ENCODE results near the gene TIGD4.
"Not testable (repeated sequence)": the region's sequence is repeated elsewhere in the genome, so short reads cannot be mapped to it uniquely, and the experiment has no call there.

TIGD4 gene

DNA sequence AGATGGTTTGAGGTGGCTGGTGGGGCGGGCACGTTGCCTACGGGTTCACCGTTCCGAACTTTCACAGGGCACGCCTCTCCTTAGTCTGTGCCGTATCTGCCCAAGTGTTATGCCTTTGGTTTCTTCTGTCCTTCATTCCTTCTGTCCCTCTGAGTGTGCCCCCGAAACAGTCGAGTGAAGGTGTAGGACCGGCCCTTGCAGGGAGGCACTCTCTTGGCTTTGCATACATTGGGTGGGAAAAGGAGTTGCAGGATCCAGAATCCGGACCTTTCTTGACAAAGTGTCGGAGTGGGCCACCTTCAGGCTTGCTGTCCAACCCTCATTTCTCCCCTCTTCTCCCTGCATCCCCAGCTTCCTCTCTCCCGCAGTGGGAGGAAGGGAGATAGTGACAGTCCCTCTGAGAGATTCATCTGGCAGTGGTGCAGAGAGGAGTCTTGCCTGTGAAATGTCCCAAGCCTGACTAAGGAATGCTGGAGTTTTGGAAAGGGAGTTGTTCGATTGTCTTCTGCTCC, 793 bp upstream of the TIGD4 start:
- DNase-seq = no peak

DNA sequence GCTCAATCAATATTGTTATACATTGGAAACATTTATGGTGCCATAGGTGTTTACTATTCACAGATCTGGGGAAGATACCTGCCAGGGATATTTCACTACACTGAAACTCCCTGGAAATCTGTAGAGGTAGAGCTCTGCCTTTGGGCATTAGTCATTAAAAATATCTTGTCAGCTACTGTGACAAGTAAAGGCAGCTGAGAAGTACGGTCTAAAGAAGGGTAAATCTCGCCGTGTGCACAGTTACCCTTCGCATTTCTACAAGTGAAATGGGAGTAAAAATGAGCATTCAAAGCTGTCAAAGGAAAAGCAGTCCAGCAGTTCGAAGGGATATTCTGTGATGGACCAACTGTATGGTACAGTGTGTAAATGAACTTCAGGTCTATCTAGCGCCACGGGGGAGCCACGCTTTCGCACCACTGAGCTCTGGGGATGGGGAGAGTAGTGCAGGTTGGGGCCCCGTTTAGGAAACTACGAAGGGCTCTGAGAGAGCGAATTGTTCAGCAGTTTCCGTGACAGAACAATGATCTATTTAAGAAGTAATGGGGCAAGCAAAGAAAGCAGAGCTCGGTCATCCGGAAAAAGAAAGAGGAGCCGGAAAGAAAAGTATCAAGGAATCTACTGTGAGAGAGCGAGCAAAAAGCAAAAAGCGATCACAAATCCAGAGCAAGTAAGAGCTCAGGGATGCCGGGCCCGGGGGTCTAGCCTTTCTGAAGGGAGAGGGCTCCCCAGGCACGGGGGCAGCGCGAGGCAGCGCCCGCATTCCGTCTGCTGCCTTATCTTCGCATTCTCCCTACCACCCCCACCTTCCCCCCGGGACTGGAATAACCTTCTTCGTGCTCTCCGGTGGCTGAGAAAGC, 646 bp downstream of the TIGD4 start:
- no peak for DNase-seq

DNA sequence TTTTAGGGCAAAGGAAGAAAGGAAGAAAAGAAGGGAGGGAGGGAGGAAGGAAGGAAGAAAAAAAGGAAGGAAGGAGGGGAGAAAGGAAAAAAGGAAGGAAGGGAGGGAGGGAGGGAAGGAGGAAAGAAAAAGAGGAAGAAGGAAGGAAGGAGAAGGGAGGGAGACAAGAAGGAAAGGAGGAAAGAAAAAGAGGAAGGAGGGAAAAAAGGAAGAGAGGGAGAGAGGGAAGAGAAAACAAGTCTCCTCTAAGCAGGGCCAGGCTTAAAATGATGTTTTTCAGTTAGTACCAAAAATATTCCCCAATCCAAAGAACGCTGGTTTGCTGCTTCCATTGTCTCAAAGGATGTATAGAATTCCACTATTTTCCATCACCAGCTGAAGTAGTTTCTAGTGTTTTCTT, 2.0 kb downstream of the TIGD4 start:
- DNase-seq = no peak

DNA sequence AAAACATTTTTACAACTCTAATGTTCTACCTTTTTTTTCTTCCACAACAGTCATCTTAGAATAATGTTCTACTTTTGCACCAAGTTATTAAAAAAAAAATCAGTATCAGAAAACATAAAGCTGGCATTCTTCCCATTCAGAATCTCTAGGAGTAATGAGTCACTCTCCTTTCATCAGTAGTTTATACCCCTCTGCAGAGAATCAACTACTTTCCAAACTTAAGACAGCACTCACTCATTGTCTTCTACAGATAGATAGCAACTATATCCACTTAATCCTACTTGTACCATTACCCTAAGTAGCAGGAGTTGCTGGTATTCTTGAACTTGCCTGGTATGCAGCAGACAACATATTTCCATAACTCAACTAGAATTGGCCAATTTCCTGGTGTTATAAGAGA, 3.2 kb downstream of the TIGD4 start:
- DNase-seq = no peak

DNA sequence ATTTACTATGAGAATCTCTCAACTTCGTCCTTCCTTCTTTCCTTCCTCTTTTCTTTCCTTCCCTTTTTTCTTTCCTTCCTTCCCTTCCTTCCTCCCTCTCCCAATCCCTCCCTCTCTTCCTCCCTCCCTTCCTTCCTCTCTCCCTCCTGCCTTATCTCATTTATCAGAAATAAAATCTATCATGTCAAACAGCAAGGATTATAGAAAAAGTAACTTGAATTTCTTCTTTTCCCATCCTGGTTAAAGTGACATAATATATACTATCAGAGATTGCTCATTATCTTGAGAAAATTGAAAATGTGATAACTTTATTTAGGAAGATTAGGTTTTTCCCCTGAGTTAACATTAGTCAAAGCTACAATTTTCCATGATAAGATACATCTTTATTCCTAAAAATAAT, 5.6 kb downstream of the TIGD4 start:
- no peak for DNase-seq

DNA sequence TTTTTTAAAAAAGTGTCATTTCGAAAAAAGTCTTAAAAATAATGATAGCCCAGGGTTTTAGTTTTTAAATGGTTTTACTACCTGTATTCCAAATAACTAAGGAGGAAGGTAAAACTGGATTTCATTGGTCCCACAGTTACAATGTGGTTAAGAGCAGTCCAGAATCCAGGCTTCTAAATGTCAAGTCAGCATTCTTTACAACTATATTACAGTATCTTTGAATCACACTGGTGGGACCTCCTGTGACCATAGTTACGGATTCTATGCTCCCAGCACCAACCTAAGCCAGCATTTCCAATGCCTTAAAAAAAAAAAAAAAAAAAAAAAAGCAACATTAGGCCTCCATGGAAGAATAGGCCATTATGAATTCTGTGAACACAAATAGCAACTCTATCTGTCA, 6.2 kb downstream of the TIGD4 start:
- DNase-seq = no peak

DNA sequence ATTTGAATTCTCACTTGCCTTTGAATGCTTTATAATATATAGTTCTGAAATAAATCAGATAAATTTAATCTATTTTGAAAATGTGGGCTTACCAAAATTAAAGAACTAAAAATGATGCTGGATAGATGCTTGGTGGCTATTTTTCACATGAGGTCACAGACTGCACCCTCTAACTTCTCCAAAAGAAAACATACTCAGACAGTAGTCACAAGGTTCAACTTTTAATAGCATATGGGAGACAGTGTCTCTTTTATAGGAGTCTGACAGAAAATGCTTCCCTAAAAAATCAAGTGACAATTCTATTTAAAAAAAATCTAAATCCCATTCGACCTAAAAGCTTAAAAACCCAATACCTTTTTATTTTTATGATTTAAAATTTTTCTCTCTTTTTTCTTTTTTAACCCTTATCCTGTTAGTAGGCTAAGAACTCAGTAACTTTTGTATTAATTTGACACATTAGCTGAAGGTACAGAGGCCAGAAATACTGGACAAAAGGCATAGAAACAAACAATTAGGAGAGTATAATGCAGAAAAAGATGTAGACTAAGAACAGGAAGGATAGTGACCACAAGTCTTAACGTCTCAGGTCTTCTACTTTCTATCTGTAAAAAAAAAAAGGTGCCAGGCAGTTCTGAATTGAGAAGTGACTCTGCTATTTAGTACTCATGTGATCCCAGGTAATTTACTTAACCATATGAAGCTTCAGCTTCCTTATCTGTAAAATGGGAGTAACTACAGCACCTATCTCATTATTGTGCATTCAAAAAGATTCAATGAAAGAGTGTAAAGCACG, 7.6 kb downstream of the TIGD4 start:
- DNase-seq = no peak

DNA sequence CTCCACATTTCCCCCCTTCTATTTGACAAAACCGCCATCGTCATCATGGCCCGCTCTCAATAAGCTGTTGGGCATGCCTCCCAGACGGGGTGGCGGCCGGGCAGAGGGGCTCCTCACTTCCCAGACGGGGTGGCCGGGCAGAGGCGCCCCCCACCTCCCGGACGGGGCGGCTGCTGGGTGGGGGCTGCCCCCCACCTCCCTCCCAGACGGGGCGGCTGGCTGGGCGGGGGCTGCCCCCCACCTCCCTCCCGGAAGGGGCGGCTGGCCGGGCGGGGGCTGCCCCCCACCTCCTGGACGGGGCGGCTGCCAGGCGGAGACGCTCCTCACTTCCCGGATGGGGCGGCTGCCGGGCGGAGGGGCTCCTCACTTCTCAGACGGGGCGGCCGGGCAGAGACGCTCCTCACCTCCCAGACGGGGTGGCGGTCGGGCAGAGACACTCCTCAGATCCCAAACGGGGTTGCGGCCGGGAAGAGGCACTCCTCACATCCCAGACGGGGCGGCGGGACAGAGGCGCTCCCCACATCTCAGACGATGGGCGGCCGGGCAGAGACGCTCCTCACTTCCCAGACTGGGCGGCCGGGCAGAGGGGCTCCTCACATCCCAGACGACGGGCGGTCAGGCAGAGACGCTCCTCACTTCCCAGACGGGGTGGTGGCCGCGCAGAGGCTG, 14.3 kb downstream of the TIGD4 start:
- DNase-seq = not testable (repeated sequence)

DNA sequence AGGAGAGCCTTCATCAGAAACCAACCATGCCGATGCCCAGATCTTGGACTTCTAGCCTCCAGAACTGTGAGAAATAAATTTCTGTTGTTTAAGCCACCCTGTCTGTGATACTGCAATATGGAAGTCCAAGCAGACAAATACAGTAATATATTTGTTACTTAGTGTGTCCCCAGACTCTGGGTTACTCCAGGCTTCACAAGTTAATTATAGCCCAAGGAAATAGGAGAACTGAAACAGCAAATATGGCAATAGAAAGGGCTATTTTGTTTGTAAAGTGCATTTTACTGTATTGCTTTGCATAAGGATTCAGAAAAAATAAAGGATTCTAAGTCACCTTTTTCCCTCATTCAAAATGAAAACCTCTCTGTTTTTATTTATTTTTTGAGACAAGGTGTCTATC, 15.7 kb downstream of the TIGD4 start:
- no peak for DNase-seq

DNA sequence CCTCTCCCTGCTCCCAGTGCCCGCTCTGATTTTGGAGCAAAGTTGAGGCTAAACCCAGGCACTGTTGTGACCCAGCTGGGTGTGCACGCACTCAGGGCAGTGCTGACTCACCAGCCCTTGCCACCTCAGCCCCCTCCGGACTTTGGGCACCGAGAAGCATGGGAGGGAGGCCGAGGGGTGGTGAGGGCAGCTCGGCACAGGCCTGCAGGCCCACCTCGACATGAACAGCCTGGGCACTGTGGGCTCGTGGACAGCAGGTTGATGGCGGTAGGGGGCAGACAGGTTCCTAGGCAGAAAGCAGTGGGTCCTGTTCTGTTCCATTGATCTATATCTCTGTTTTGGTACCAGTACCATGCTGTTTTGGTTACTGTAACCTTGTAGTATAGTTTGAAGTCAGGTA, 30.9 kb downstream of the TIGD4 start:
- DNase-seq = no peak

DNA sequence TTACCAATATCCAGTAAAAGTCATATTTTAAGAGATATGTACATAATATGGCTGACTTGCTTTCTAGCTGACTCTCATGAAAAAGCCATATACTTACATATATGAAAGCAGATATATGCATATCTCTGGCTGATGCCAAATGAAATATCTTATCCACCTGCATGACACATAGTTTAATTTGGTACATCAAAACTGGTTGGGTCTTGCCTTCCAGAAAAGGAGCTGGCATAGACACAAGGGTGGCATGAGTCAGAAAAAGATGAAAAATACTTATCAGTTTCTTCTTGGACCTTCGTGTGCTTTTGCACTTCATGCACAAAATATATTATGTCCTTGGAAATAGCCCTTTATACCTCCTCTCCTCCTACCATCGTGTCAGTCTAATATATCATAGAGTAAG, 32.1 kb downstream of the TIGD4 start:
- DNase-seq = no peak

DNA sequence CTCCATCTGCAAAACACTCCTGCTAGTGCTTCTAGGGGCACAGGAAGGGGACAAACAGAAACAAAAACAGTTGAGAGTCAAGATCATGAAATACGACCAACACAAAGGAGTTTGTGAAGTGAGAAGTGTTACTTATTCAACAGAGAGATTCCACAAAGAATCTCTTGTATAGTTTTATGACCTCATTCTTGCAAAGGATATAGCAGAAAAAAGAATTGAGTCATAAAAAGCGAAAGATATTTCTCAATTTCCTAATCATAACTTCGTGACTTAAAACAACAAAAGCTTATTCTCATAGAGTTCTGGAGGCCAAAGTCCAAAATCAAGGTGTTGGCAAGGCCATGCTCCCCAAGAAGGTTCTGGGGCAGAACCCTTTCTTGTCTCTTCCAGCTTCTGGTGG, 40.7 kb downstream of the TIGD4 start:
- no peak for DNase-seq

DNA sequence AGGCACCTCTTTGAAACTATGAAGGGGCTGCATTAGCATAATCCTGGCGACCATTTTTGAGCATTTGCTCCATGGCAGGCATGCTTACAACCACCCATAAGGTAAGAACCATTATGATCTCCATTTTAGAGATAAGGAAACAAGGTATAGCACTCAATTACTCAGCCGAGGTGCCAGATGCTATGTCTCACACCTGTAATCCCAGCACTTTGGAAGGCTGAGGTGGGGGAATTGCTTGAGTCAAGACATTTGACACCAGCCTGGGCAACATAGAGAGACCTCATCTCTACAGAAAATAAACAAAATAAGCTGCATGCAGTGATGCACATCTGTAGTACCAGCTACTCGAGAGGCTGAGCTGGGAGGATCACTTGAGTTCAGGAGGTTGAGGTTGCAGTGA, 43.6 kb downstream of the TIGD4 start:
- DNase-seq = peak; percentile 43

DNA sequence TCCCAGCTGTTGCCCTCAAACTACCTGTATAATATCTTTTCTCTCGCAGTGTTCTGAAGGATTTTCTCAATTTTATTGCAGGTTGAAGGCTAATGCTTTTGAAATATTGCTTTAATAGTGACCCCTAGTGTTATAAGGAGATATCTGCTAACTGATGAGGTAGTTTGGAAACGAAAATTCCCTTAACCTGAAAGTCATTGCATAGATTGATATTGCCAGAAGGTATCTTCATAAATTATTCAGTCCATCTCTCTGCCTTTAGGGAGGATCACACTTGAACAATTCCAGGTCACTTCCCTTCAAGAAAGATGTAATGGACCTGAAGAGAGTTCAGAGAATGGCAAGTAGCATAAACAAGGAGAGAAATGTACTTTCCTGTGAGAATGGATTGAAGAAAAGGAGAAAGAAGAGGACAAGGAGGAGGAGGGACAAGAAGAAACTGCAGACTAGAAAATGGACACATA, 44.1 kb downstream of the TIGD4 start:
- DNase-seq = peak; percentile 5

DNA sequence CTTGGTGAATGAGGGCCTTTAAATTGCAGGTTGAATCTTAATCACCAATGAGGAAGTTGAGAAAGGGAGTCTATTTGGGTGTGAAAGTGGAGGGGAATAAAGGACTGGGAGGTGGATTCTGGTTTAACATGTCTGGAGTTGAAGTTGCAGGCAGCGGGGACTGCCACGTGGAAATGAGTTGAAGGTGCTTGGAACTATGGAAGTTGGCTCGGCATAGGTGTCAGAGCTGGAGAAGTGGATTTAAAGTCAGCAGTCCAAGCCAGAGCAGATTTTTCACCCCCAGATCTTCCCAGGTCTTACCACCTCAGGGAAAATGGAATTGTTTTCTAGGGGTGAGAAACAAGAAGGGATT, 44.9 kb downstream of the TIGD4 start:
- no peak for DNase-seq

DNA sequence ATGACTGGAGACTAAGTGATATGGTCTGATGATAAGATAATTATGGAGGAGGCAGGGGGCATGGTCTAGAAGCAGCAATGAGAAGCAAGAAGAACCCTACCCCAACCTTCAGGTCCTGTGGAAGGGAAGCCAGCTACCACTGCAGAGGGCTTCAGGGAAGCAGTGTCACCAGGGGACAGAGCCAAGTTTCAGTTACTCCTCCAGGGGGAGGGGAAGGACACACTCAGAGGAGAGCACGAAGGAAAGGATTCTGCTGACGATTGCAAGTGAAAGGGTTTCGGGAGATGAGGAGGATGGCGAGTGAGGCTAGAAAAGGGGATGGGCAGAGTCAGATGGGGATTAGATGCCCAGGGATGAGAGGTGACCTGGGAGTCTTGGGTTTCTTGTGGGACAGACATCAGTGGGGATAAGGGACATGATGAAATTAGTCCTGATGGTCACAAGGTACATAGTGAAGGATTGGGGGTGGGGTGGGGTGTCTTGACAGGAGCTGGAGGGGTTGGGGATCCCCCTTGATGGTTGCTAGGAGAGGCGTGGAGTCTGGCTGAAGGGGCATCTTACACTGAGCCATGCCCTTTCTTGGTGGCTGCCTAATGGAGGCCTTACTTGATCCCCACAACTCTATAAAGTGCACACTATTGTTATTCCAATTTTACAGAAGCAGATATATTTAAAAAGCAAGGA, 45.4 kb downstream of the TIGD4 start:
- DNase-seq = no peak

DNA sequence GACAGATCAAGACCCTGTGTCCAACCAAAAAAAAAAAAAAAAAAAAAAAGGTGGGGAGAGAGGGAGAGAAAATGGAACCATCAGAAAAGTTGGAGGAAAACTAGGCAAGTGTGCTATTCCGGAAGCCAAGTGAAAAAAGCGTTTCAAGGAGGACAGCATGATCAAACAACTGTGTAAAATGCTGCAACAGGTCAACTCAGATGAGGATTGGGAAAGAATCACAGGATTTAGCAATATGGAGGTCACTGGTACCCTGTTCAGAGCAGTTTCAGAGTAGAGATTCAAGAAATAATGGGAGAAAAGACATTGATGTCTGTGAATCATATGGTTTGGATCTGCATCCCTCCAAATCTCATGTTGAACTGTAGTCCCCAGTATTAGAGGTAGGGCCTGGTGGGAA, 47.5 kb downstream of the TIGD4 start:
- no peak for DNase-seq

DNA sequence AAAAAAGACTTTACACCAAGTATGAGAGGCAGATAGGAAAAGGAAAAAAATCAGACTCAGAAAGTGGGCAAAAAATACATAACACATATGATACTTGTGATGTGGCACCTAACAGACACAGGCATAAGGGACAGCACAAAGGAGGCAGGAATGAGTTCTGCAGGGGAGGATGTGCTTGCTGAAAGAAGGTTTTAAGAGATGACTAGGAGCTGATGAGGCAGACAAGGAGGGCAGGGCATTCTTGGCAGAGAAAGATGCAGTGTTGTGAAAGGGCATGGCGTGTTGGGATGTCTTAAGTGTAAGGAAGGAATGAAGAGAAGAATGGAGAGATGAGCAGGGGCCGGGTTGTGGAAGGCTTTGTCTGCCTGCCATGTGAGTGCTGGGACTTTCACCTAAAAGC, 50.1 kb downstream of the TIGD4 start:
- no peak for DNase-seq

DNA sequence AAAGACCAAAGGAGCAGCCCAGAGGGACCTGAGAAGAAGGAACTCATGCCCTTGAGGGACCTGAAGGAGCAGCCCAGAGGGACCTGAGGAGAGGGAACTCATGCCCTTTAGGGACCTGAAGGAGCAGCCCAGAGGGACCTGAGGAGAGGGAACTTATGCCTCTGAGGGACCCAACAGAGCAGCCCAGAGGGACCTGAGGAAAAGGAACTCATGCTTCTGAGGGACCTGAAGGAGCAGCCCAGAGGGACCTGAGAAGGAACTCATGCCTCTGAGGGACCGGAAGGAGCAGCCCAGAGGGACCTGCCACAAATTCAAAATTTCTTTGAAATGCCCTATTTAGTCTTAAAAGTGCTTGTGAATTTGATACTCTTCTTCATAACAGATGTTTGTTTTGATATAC, 51.2 kb downstream of the TIGD4 start:
- DNase-seq = no peak

DNA sequence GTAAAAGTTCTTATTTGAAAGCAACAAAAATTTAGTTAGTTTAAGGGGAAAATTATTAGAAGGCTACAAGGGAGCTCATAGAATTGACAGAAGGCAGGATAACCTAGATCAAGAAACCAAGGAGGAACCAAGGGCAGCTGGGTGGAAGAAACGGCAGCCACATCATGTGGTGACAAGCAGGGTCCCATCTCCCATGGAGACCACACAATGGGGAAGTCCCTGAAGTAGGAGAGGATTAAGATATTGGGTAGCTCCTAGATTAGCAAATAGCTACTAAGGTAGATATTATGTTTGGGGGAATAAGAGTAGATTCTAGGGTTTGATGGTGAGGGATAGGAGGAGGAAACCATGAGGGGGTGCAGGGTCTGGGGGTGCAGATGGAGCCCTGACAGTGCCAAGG, 51.7 kb downstream of the TIGD4 start:
- no peak for DNase-seq

DNA sequence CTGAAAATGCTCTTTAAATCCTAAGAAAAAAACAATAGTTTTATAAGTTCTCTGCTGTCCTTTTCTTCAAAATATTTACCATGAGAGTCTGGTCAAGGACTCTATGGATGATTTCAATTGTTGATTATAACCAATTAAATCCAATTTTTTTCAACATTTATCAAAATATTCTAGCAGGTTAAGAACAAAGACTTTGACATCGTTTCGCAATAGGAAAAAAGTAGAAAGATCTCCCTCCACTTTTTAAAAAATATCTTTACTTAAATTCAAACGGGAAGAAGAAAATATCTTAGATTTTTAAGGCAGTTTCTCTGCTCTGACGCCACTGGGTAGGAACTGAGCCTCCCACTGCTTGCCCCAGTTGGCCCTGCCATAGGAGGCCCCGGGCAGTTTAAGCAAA, 55.0 kb downstream of the TIGD4 start:
- no peak for DNase-seq

DNA sequence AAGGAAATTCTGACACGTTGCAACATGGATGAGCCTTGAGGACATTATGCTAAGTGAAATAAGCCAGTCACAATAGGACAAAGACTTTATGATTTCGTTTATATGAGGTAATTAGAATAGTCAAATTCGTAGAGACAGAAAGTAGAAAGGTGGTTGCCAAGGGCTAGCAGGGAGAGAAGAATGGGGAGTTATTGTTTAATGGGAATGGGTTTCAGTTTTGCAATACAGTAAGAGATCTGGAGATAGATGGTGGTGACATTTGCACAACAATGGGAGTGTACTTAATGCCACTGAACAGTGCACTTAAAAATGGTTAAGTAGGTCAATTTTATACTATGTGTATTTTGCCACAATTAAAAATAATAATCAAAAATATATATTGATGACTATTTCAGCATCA, 56.3 kb downstream of the TIGD4 start:
- DNase-seq = peak; percentile 2
